Placental pericyte (primary cell): ENCODE measurements around the gene SAMSN1. TPM values are rescaled to one million over a fixed set of nuclear protein-coding genes. Genes with fewer than 3 reads are reported as not detected.

Source experiments
- total RNA-seq: library from RNA; depleted of rRNA; stranded (reverse); fragments of >200 nt; gene quantifications from 2 replicates; pipeline ENCODE4 v1.2.3, GENCODE V29; 2012

SAMSN1 gene
- total RNA-seq: 0.14 TPM in 1 of 2 replicates, not detected in the other

DNA sequence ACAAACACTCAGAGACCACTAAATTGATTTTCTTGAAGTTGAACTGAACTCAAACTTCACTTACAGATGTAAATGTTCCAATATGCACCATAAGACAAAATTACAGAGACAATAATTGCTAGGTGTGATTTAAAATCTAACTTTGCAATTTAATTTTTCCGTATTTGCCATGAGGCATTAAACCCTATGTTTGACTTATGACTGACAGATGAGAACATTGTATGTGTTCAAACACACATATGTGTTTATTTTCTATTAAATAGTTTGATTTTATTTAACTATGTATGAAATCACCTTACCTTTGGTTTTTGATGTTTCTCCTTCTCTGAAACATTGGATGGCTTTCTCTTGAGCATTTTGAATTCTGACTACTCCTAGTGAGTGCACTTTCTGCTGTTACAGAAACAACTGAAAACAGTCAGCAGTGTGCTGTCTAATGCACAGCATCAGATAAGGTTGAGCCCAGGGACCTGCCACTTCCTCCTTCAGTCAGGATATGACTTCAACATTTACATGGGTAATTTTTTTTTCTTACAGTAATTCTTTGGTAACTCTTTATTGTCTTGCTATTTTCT lies at the start of gene SAMSN1:
SAMSN1 (minus strand) TSS at position 410 of the 575 bp plus-strand sequence; CDS start at position 356, 54 bp downstream.

Other genes with a start within 250 kb of the SAMSN1 start
- gene HSPA13, start 163.2 kb downstream of the SAMSN1 start, total RNA-seq: 96.1 and 158 TPM in 2 replicates